Prostate gland (tissue), 2 donors: Measurements from ENCODE around the gene TP53INP2.

Experiments used
- CTCF ChIP-seq, 4 experiments: fragments of 200-600 bp in 2 of 4; fragments of 450-650 bp in 2 of 4; sonication (generic) in 2 of 4; IDR thresholded peaks; 1 replicate in 3 of 4; 2 replicates in 1 of 4; pipeline ENCODE4 v1.5.1; 2016 to 2019; ENCODE audit warnings: antibody characterized with exemption in 4 of 4, mild to moderate bottlenecking in 2 of 4, moderate library complexity in 2 of 4
- POLR2A ChIP-seq: fragments of 450-650 bp; IDR thresholded peaks from one replicate; pipeline ENCODE4 v1.6.1; 2016; ENCODE audit warnings: antibody characterized with exemption, mild to moderate bottlenecking
- POLR2AphosphoS5 ChIP-seq: sonication (generic); formaldehyde crosslinking; IDR thresholded peaks from one replicate; pipeline ENCODE4 v1.6.1; 2017; ENCODE audit warnings: antibody characterized with exemption

- no peak for TF ChIP-seq CTCF (IDR thresholded peaks at IDR 0.05)
- no peak for TF ChIP-seq POLR2A
- TF ChIP-seq POLR2AphosphoS5 = no peak
These were observed 16.1 kb downstream of the TP53INP2 start for GRCh38 chr20:34720266-34720665.
